Activated CD8-positive, alpha-beta memory T cell treated with anti-CD3 and anti-CD28 coated beads for 24 hours (primary cell): ENCODE measurements around the gene WNK1.
"Not testable (repeated sequence)": the region's sequence is repeated elsewhere in the genome, so short reads cannot be mapped to it uniquely, and the experiment has no call there.

Source experiments
- DNase-seq: peaks from one replicate; pipeline ENCODE4 v3.0.0-alpha.2; 2020

Gene WNK1

DNA sequence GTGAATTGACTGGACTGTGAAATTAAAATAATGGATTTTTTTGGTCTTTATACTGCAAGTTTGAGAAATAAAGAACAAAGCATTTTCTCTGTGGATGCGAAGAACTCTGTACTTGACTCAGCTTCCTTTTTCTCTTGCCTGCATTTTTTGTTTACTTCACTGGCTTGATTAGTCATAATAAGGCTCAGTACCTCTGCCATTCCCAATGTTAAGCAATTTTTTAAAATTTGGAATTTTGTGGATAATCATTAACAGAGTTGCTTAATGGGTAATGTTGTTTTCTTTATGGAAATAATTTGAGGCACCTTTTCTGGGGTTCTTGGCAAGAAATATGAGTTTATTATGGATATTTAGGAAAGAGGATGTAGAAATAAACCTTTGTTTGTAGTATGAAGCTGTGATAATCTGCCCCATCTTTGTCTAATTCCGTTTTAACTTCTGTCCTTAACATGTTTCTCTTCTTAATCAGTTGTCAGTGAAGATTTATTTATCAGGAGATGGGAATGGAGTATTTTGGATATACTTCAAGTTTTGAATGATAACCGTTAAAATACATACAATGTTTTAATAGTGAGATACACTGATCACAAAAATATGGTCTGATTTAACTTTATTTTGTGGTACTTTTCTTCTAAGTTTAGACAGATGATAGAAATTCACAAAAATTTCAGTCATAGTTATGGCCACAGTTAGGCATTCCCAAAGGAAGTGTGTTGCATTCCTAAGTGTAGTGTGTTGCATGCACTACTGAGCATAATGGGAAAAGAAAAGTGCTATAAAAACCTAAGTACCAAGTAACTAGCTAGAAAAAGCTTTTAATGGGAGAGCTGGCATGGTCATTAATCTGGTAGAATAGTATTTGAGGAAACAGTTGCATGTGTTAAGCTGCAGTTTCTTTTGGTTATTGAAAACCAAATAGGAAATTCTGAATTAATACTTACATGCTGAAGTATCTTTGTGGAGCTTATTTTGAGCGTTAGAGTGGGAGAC, 27.7 kb downstream of the WNK1 start:
- DNase-seq, result no peak

- DNase-seq, result no peak
These were observed 28.5 kb downstream of the WNK1 start for GRCh38 chr12:780750-781379.

GRCh38 chr12:785706-786105, 33.3 kb downstream of the WNK1 start:
- no peak for DNase-seq

DNA sequence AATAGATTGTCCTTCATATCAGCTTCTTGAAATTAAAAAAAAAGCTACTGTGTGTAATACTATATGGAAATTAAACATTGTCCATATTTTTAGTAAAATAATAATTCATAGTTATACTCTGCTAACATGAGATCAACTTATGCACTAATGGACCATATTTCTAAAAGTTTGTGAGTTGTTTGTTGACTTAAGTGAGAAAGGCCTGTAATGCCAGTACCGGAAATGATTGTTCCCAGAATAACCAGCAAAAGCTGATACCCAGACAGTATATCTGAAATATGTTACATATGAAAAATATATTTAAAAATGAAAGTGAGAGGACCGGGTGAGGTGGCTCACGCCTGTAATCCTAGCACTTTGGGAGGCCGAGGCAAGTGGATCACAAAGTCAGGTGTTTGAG, 35.9 kb downstream of the WNK1 start:
- no peak for DNase-seq

DNA sequence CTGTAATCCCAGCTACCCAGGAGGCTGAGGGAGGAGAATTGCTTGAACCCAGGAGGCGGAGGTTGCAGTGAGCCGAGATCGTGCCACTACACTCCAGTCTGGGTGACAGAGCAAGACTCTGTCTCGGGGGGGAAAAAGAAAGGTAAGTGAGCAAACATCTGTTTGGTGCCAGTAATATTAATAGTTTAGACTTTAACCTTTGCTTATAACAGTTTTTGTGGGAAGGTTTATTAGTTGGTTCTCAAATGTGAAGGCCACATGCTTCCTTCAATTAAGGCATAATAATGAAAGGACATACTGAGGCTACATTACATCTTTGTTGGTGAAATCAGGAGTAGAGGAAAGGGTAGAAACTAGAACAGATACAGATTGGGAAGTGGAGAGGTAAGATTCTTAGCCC, 36.4 kb downstream of the WNK1 start:
- DNase-seq, result not testable (repeated sequence)

- DNase-seq, result no peak
These were observed 37.6 kb downstream of the WNK1 start for GRCh38 chr12:789852-790563.

- no peak for DNase-seq
These were observed 38.2 kb downstream of the WNK1 start for GRCh38 chr12:790608-791007.

DNA sequence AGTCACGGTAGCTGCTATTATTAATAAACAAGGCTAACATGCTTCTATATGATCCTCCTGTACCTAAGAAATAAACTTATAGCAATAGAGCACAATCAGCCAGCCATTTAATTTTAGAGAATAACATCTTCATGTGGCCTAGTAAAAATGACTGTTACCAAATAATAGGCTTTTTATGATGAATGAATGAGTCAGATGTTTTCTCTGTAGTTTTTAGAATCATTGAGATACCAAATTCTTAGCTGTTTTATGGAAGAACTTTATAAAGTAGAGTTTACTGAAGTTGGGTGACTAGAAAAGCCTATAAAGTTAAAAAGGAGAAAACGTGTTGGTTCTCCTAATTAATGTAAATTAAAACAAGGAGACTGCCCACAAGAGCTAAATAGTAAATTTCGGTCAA, 40.7 kb downstream of the WNK1 start:
- DNase-seq, result no peak

DNA sequence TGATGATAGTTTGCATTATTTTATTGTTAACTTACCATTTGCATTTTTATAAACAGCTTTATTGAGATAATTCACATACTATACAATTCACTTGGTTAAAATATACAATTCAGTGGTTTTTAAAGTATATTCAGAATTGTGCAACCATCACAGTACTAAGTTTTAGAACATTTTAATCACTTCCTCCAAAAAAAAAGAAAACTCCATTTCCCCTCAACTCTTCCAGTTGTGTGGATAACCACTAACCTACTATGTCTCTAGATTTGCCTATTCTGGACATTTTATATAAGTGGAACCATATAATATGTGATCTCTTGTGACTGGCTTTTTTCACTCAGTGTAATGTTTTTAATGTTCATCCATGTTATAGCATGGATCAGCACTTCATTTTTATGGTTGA, 41.3 kb downstream of the WNK1 start:
- no peak for DNase-seq

DNA sequence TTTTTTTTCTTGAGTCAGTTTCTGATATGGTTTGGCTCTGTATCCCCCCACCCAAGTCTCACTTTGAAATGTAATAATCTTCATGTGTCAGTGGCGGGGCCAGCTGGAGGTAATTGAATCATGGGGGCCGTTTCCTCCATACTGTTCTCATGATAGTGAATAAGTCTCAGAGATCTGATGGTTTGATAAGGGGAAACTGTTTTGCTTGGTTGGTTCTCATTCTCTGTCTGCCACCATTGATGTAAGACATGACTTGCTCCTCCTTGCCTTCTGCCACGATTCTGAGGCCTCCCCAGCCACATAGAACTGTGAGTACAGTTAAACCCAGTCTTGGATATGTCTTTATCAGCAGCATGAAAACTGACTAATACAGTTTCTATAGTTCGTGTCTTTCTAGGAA, 42.9 kb downstream of the WNK1 start:
- DNase-seq, result peak; percentile 73

- DNase-seq, result no peak
These were observed 48.0 kb downstream of the WNK1 start for GRCh38 chr12:800401-800800.

- DNase-seq, result no peak
These were observed 50.1 kb downstream of the WNK1 start for GRCh38 chr12:802242-803120.

DNA sequence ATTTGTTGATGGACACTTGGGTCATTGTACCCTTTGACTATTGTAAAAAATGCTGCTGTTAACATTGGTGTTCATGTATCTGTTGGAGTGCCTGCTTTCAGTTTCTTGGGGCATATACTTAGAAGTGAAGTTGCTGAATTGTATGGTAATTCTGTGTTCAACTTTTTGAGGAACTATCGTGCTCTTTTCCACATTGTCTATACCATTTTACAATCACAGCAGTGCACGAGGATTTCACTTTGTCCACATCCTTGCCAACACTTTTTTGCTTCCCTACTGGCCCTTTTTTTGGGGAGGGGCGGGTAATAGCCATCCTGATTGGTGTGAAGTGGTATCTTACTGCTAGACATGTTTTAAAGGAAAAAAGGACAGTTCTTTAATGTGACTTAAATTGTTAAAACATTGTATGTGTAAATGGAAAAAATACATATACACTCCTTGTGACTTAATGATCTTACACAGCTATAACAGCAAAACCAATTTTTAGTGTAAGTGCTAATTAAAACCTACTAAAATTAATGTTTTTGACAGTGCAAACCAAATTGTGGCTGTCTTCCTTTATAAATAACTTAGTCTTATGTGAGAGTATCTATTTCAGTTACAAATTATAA, 52.7 kb downstream of the WNK1 start:
- no peak for DNase-seq

DNA sequence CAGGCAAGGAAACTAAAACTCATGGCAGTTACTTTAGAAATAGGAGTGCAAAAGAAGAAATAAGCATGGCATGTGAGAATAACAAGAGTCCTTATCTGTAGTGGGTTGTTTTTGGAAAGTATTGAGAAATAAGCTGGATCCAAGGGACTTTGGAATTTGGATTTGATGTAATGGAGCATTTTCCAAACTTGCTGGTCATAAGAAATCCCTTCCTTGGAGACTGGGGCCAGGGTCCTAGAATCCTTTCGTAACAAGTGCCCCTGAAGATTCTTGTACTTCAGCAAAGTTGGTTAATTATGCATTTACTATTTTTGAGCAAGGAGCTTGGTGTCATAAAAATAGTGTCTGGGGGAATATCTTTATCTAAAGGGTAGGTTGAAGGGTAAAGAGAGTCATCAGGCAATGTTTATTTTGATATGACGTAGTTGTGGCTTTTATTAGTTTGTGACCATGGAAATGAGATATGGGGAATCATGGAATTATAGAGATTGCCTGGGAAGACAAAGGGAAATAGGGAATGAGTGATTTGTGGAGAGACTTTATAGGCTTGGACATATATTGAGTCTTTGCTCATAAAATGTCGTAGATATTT, 53.9 kb downstream of the WNK1 start:
- no peak for DNase-seq

- DNase-seq, result no peak
These were observed 54.8 kb downstream of the WNK1 start for GRCh38 chr12:807041-807735.

DNA sequence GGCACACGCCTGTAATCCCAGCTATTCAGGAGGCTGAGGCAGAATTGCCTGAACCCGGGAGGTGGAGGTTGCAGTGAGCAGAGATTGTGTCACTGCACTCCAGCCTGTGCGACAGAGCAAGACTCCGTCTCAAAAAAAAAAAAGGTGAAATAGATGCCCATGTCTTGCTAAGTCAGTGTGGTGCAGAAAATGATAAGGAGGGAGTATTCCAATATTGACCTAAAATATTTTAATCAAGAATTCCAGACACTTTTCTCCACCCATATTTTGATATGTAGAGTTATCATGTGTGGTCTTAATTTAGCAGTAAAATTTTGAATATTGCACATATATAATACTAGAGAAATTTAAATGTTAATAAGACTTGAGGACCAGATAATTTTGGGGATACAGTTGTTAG, 57.7 kb downstream of the WNK1 start:
- DNase-seq, result no peak

GRCh38 chr12:810671-811415, 58.5 kb downstream of the WNK1 start:
- no peak for DNase-seq

GRCh38 chr12:812950-813349, 60.6 kb downstream of the WNK1 start:
- DNase-seq, result no peak

- not testable (repeated sequence) for DNase-seq
These were observed 65.1 kb downstream of the WNK1 start for GRCh38 chr12:817456-817855.

GRCh38 chr12:817941-818600, 65.7 kb downstream of the WNK1 start:
- DNase-seq, result no peak
